Tibial nerve (tissue), 4 donors: ENCODE measurements around the gene TM4SF20. TPM values are rescaled to one million over a fixed set of nuclear protein-coding genes. Genes with fewer than 3 reads are reported as not detected.

ENCODE experiments used
- DNase-seq, 2 donors: peaks; one replicate each; pipeline ENCODE4 v3.0.0-alpha.2; 2019; ENCODE audit warnings: low spot score in 2 of 2
- H3K27ac ChIP-seq, 4 donors: fragments of 200-600 bp; sonication (generic) in 3 of 4; one replicate each; pipeline ENCODE4 v1.5.1; 2017 to 2019; ENCODE audit warnings: mild to moderate bottlenecking in 1 of 4
- H3K27me3 ChIP-seq, 2 donors: fragments of 200-600 bp; sonication (generic) in 1 of 2; one replicate each; pipeline versions ENCODE4 v1.5.1 to v1.6.0; 2017 to 2019
- H3K36me3 ChIP-seq, 3 donors: fragments of 200-600 bp; sonication (generic); one replicate each; pipeline ENCODE4 v1.5.1; 2018 to 2019
- H3K4me1 ChIP-seq, 4 donors: fragments of 200-600 bp; sonication (generic) in 3 of 4; one replicate each; pipeline ENCODE4 v1.5.1; 2017 to 2019
- H3K4me3 ChIP-seq, 4 donors: fragments of 200-600 bp; sonication (generic) in 3 of 4; one replicate each; pipeline ENCODE4 v1.5.1; 2017 to 2019; ENCODE audit warnings: mild to moderate bottlenecking in 1 of 4, moderate library complexity in 1 of 4
- H3K9me3 ChIP-seq, 4 donors: fragments of 200-600 bp; sonication (generic) in 3 of 4; one replicate each; pipeline ENCODE4 v1.5.1; 2017 to 2019
- CTCF ChIP-seq, 5 experiments: fragments of 200-600 bp in 3 of 5; fragments of 450-650 bp in 2 of 5; sonication (generic) in 3 of 5; IDR thresholded peaks; one replicate each; pipeline ENCODE4 v1.5.1; 2016 to 2019; ENCODE audit warnings: antibody characterized with exemption in 5 of 5, mild to moderate bottlenecking in 3 of 5, moderate library complexity in 2 of 5
- EP300 ChIP-seq, 2 donors: sonication (generic); formaldehyde crosslinking; IDR thresholded peaks; one replicate each; pipeline ENCODE4 v1.6.1; 2017; ENCODE audit warnings: antibody characterized with exemption in 2 of 2, mild to moderate bottlenecking in 1 of 2
- POLR2A ChIP-seq, 2 donors: fragments of 450-650 bp; IDR thresholded peaks; one replicate each; pipeline ENCODE4 v1.6.1; 2017; ENCODE audit warnings: antibody characterized with exemption in 2 of 2, mild to moderate bottlenecking in 2 of 2, moderate library complexity in 2 of 2
- WGBS, 2 donors: methylation state at CpG; one replicate each; pipeline ENCODE4 v1.1.5; 2018; 5-methylcytosine and 5-hydroxymethylcytosine counted together
- total RNA-seq, 4 donors: library from RNA; depleted of rRNA; stranded (reverse); fragments of >200 nt; gene quantifications; one replicate each; pipeline ENCODE4 v1.1.0, GENCODE V29; 2016

Gene TM4SF20
- total RNA-seq, 4 donors from 2014 or later, result not detected

DNA sequence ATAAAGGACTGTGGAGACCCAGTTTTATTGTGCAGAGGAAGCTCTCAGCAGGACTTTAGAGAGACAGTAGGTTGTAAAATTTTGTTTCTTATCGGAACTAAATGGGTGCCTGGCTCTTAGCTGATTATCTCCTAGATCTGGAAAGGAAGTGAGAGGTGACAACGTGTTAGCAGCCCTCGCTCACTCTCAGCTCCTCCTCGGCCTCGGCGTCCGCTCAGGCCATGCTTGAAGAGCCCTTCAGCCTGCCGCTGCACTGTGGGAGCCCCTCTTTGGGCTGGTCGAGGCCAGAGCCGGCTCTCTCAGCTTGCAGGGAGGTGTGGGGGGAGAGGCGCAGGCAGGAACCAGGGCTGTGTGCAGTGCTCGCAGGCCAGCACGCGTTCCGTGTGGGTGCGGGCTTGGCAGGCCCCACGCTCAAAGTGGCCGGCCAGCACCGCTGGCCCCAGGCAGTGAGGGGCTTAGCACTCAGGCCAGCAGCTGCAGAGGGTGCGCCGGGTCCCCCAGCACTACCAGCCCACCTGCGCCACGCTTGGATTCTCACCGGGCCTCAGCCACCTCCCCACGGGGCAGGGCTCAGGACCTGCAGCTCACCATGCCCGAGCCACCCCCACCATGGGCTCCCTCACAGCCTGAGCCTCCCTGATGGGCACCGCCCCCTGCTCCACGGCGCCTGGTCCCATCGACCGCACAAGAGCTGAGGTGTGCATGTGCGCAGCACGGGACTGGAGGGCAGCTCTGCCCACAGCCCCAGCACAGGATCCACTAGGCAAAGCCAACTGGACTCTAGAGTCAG, 58.6 kb downstream of the TM4SF20 start:
- Histone ChIP-seq H3K27me3 (no peaks in the 10 kb centered on the region), H3K9me3 (no peaks in the 10 kb centered on the region), H3K36me3 (peaks cover 0 to 7% (median 0%) of the 10 kb centered on the region in 3 donors), H3K27ac (no peak overlapping the region), H3K4me3 (no peak overlapping the region), H3K4me1 (peaks cover 0 to 5% (median 0%) of the 10 kb centered on the region in 4 donors)
- 90 to 92% methylated on average over 21 to 26 of the region's 33 CpGs for WGBS, 2 donors
- no peak for DNase-seq
- TF ChIP-seq EP300 (IDR thresholded peaks at IDR 0.05) (no peak), POLR2A (IDR thresholded peaks at IDR 0.05) (no peak), CTCF (IDR thresholded peaks at IDR 0.05) (no peak)

DNA sequence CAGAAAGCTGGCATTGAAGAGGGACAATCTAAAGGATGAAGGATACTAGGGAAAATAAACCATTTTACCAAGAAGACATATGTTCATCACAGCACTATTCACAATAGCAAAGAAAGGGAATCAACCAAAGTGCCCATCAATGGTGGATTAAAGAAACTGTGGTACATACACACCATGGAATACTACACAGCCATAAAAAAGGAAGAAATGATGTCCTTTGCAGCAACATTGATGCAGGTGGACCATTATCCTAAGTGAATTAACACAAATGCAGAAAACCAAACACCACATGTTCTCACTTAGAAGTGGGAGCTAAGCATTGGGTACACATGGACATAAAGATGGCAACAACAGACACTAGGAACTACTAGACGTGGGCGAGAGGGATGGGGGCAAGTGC, 61.3 kb downstream of the TM4SF20 start:
- 93 to 95% methylated on average over 2 of the region's 2 CpGs for WGBS, 2 donors
- TF ChIP-seq EP300 (IDR thresholded peaks at IDR 0.05), result no peak
- no peak for TF ChIP-seq CTCF (IDR thresholded peaks at IDR 0.05)
- TF ChIP-seq POLR2A (IDR thresholded peaks at IDR 0.05), result no peak
- Histone ChIP-seq H3K27me3 (no peaks in the 10 kb centered on the region), H3K4me1 (no peaks in the 10 kb centered on the region), H3K27ac (no peak overlapping the region), H3K9me3 (no peaks in the 10 kb centered on the region), H3K36me3 (peaks cover 0 to 7% (median 0%) of the 10 kb centered on the region in 3 donors), H3K4me3 (no peak overlapping the region)
- DNase-seq, result no peak

DNA sequence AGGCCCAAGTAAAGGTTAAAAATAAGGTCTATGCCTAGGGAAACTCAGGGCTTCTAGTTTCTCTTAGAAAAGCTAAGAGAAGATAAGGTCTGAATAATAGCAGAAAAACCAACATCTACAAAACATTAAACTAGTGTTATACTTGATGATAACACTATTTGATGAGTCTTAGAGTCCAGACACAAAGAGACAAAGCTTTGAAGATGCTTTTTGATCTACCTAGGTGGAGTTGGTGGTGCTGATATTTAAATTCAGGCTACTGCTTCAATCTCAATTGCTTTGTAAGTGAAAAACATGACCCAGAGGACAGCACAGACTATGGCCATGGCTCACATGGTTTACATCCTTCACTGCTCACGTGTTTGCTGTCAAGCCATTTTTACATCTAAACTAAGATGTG, 65.8 kb downstream of the TM4SF20 start:
- Histone ChIP-seq H3K27ac (no peak overlapping the region), H3K36me3 (no peaks in the 10 kb centered on the region), H3K4me3 (no peak overlapping the region), H3K27me3 (no peaks in the 10 kb centered on the region), H3K4me1 (no peaks in the 10 kb centered on the region), H3K9me3 (no peaks in the 10 kb centered on the region)
- WGBS, 2 donors, result 93 to 96% methylated on average over 1 of the region's 1 CpG
- TF ChIP-seq CTCF (IDR thresholded peaks at IDR 0.05) (no peak), EP300 (IDR thresholded peaks at IDR 0.05) (no peak), POLR2A (IDR thresholded peaks at IDR 0.05) (no peak)
- DNase-seq, result no peak

DNA sequence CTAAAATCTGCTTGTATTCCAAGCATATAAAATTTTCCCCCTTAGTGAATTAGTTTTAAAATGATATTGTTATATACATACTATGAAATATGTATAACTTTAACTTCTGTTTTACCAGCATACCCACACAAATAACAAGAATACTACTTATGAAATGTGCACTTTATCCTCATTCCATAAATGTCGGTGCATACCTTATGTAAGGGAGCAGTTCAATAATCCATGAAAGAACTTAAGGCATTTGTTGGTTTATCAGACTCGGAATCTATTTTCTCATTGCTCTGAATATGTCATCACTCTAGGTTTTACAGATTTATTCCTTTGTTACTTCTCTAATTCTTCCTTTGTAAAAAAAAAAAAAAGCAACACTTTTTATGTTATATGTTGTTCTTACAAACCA, 66.5 kb downstream of the TM4SF20 start:
- 28 to 35% methylated on average over 2 of the region's 2 CpGs for WGBS, 2 donors
- H3K4me1 ChIP-seq, result no peaks in the 10 kb centered on the region

More for the DNA sequence above, 66.5 kb downstream of the TM4SF20 start:
- Histone ChIP-seq H3K36me3 (no peaks in the 10 kb centered on the region), H3K4me3 (no peak overlapping the region), H3K27me3 (no peaks in the 10 kb centered on the region), H3K27ac (no peak overlapping the region), H3K9me3 (no peaks in the 10 kb centered on the region)
- TF ChIP-seq EP300 (IDR thresholded peaks at IDR 0.05), result no peak
- TF ChIP-seq CTCF (IDR thresholded peaks at IDR 0.05), result no peak
- no peak for TF ChIP-seq POLR2A (IDR thresholded peaks at IDR 0.05)
- DNase-seq, result no peak

Other genes starting within 250 kb of the TM4SF20 start
- 1 to 10 TPM in 3 of 4 donors, under 1 TPM in 1; 0.90 to 5.7 (median 3.1) TPM for gene COL4A4, start 215.1 kb downstream of the TM4SF20 start, total RNA-seq
- gene COL4A3, start 214.7 kb downstream of the TM4SF20 start, total RNA-seq, result 1 to 10 TPM; 3.9 to 8.6 (median 7.6) TPM
- 100 to 1,000 TPM in 3 of 4 donors, 10 to 100 TPM in 1; 98.1 to 124 (median 103) TPM for gene MFF, start 54.1 kb downstream of the TM4SF20 start, total RNA-seq
- gene SCYGR1, start 8.6 kb upstream of the TM4SF20 start, total RNA-seq, result not detected
- gene AGFG1, start 92.8 kb upstream of the TM4SF20 start, total RNA-seq, result 10 to 100 TPM; 42.1 to 83.1 (median 53.5) TPM
- not detected for gene SCYGR2, start 219.6 kb upstream of the TM4SF20 start, total RNA-seq
- gene SCYGR3, start 235.5 kb upstream of the TM4SF20 start, total RNA-seq, result not detected
- gene SCYGR4, start 238.2 kb upstream of the TM4SF20 start, total RNA-seq, result not detected